Keratinocyte (primary cell): ENCODE data around the gene CLCN5.

Source experiments
- EZH2 ChIP-seq: IDR thresholded peaks from one replicate; pipeline ENCODE4 v1.6.1; 2012; ENCODE audit warnings: inconsistent platforms, mild to moderate bottlenecking, low read length, moderate library complexity
- TF ChIP-seq, protein P1 (sequence below), 3 experiments: IDR thresholded peaks in 1 of 3; conservative IDR thresholded peaks in 1 of 3; optimal IDR thresholded peaks in 1 of 3; 2 replicates in 2 of 3; 3 replicates in 1 of 3; pipeline versions ENCODE3 to v1.5.1; 2011; ENCODE audit warnings: low read length in 3 of 3, mild to moderate bottlenecking in 3 of 3, moderate library complexity in 2 of 3, control low read depth in 1 of 3, inconsistent platforms in 1 of 3; ENCODE audit not compliant: insufficient read depth in 2 of 3; ENCODE audit errors: extremely low read depth in 1 of 3

DNA sequence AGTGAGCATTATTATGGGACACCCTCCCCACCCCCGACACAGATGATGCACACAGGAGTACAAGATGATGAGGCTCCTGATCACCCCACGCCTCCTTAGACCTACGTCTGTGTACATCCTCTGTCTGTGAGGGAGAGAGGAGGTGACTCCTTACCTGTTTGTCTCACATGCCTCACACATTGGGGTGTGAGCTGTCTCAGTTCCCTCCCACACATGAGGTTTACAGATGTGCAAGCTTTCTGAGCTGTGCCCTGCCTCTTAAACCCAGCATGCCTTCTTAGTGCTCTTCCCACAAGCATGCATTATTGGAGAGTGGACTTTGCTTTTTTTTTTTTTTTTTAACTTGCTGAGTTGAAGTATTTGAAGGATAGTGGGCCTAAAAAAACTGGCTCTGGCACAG, 76.7 kb downstream of the CLCN5 start:
- TF ChIP-seq, protein P1, sequence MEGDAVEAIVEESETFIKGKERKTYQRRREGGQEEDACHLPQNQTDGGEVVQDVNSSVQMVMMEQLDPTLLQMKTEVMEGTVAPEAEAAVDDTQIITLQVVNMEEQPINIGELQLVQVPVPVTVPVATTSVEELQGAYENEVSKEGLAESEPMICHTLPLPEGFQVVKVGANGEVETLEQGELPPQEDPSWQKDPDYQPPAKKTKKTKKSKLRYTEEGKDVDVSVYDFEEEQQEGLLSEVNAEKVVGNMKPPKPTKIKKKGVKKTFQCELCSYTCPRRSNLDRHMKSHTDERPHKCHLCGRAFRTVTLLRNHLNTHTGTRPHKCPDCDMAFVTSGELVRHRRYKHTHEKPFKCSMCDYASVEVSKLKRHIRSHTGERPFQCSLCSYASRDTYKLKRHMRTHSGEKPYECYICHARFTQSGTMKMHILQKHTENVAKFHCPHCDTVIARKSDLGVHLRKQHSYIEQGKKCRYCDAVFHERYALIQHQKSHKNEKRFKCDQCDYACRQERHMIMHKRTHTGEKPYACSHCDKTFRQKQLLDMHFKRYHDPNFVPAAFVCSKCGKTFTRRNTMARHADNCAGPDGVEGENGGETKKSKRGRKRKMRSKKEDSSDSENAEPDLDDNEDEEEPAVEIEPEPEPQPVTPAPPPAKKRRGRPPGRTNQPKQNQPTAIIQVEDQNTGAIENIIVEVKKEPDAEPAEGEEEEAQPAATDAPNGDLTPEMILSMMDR (optimal IDR thresholded peaks at IDR 0.05 in 1 of 3, IDR thresholded peaks at IDR 0.05 in 1 of 3, conservative IDR thresholded peaks at IDR 0.05 in 1 of 3; ENCODE audit: extremely low read depth in 1 of 3, insufficient read depth in 2 of 3, low read length in 3 of 3), result no peak
- TF ChIP-seq EZH2, result no peak
